Measurements from ENCODE around the gene ZBTB40.

Gene ZBTB40

DNA sequence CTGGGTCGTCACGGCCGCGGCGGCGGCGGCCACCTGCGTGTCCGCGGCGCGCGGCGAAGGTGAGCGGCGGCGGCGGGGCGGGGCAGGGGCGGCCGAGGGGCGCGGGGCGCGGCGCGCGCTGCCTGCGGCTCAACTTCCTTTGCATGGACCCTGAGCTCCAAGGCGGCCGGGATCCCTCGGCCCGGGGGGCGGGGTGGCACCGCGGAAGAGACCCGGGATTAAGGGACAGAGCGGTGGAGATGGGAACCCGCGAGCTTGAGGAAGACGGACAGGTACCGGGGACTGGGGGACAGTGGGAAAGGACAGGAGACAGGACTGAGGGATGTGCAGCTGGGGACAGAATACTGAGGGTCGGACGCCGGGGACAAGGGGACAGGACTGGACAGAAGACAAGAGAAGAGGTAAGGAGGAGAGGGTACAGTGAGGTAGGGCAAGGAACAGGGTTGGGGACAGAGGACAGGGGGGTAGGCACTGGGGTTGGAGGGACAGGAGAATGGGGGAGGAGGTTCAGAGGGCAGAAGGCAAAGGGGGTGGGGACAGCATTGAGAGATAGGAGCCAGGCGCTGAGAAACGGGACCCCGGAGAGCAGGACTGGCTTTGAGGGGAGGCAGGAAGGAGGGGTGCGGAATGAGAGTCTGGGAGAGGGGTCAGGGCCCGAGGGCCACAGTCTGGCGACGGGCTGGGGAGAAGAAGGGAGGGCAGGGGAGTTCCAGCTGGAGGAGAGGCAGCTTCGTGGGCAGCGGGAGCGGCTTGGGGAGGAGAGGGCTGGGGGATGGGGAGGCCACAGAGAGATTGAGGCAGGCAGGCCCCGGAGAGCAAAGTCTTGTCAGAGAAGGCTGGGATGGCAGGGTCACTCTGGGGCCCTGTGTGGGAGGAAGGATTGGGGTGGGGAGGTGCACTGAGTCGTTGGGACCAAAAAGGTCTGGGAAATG is 112.3 kb downstream of the ZBTB40 start:
- DNase-seq = no peak

DNA sequence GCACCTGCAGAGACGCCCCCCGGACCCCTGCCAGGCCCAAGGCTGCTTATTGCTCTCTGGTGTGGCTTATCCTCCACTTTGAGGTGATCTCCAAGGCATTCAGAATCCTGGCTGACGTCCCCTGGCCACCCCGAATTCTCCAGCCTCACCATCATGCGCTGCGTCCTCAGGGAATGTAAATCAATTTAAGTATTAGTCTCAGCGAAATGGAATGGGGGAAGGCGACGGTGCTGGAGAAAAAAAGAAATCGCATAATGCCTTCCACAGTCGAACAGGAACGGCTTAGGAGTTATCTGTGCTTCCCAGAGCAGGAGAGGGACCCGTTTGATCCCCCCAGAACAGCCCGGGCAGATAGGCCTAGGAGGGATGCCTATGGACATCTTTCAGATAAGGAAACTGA is 114.5 kb downstream of the ZBTB40 start:
- no peak for DNase-seq

DNA sequence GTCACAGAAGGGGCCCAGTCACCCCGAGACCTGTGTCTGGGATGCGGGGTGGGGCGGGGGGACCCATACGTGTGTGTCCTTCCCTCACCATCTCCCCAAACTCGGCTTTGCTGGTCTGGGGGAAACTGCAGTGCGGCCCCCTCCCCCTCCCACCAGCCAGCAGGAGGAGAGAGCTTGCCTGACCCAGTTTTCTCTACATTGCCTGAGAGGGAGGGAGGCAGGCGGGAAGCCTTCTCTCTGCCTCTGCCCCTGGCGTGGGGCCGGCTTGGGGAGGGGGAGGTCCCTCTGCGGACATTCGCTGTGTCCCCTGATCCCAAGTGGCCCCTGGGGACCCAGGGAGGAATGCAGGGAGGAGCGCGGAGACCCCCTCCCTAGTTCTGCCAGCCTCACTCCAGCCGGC is 115.5 kb downstream of the ZBTB40 start:
- DNase-seq = no peak

DNA sequence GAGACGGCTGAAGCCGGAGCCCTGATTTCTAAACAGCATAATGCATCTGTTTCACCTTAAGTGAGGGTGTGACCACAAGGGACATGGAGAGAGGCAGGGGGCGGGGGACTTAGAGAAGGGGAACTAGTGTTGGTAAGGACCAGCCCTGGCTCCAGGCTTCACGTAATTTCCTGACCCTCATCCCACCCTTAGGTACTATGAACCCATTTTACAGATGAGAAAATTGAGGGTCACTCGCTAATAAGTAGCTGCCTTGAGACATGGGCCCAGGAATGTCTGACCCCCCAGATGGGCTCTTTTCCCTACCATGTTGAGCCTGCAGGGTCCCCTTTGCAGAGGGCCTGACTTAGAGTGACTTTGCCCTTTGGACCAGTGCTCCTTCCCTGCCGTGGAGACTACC is 116.3 kb downstream of the ZBTB40 start:
- no peak for DNase-seq

DNA sequence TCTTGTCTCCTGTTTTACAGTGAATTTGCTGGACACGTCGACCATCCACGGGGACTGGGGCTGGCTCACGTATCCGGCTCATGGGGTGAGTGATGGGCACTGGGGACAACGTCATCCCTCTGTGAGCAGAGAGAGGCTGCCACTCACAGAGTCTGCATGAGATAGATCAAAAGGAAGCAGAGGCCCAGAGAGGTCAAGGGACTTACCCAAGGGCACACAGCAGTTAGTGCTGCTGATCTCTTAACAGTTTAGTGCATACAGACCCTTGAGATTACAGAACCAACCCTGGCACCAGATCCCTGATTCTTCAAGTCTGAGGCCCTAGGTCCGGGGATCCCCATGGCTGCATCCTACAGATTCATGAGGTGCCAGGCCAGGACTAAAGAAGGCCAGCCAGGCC is 117.6 kb downstream of the ZBTB40 start:
- DNase-seq = no peak

DNA sequence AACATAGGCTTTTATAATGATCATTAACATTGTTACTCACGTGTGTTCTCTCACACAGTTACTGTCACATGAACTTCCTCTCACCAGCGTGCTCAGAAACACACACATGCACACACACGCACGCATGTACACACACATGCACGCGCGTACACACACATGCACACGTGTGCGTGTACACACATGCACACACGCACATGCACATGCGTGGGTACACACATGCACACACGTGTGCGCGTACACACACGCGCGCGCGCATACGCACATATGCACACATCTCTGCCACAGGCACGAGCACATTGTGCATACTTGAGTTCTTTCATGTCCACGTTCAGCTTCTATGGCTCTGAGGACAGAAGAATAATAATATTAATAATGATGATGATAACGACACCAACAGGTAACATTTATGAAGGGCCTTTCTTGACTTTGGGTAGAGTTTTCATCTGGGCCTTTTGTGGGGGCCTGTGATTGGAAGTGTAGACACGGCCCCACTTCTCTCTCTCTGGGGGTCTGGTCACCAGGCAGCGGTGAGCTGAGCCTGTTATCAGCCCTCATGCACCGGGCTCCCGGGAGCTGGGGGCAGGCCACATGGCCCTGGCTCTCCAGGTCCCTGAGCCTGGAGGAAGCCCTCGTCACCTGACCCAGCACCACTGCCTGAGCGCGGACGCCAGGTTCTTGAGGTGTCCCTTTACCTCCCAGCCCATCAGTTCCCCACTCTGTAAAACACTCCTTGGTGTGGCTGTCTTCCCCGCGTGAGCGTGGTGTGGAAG is 118.7 kb downstream of the ZBTB40 start:
- no peak for DNase-seq

DNA sequence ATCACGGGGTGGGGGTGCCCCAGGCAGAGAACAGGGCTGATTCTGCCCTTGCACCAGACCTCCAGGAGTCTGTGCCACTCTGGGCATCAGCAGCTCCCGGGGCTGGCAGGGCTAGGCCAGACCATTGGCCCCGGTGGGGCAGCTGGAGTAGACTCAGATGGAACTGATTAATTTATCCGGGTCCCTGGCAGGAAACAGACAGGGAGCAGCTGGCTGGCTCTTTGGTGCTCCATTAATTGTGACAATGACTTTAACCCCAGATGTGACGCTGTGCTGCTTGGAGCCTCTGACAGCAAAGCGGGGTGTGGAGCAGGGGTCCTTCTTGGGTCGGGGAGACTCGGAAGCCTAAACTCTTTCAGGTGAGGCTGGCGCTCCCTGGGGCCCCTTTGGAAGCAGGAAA is 121.2 kb downstream of the ZBTB40 start:
- DNase-seq = no peak

DNA sequence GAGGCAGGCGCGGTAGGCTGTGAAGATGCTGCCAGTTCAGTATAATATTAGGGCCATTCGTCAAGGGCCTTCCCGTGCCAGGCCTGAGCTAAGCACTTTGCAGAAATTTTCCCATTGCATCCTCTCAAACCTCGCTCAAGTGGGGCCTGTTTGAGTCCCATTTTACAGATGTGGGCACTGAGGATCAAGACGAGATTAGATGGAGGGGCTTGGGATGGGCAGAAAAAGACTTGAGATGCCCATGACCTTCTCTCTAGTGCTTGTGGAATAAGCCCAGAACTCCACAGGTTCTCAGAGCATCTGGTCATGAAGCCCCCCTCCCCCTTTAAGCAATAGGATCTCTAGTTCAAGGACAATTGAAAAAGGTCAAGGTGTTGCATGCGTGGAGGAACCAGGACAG is 121.6 kb downstream of the ZBTB40 start:
- no peak for DNase-seq

DNA sequence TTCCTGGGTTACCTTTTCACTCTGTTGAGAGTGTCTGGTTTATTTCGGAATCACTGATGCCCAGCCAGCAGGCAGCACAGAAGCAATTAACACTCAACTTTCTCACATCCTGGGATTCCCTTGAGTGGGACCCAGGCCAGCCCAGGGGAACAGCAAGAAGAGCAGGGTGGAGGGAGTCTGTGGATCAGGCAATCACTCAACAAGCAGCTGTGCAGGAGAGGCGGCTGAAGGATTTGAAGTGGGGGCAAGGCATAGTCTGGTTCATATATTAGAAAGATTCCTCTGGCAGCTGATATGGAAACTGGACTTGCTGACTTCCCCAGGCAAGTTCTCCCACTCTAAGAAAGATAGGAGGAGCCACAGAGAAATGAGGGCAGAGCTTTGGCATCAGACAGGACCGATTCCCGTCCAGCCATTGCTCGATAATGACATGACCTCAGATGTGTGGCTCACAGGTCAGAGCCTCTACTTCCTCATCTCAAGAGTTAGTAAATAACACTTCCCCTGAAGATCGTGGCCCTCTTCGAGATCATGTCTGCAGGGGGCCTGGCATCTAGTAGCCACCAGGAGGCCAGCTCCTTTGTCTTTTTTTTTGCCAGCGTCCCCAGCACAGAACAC is 124.0 kb downstream of the ZBTB40 start:
- DNase-seq = no peak

DNA sequence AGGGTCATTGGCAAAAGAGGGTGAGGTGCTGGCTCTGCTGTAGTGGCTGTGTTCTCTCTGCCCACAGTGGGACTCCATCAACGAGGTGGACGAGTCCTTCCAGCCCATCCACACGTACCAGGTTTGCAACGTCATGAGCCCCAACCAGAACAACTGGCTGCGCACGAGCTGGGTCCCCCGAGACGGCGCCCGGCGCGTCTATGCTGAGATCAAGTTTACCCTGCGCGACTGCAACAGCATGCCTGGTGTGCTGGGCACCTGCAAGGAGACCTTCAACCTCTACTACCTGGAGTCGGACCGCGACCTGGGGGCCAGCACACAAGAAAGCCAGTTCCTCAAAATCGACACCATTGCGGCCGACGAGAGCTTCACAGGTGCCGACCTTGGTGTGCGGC is 124.5 kb downstream of the ZBTB40 start:
- DNase-seq = no peak

DNA sequence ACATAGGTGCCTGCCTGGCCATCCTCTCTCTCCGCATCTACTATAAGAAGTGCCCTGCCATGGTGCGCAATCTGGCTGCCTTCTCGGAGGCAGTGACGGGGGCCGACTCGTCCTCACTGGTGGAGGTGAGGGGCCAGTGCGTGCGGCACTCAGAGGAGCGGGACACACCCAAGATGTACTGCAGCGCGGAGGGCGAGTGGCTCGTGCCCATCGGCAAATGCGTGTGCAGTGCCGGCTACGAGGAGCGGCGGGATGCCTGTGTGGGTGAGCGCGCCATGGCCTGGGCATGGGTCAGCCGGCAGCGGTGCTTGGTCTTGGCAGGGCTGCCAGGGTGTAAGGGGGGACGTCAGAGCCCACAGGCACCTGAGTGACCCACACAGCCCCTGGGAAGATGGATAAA is 125.0 kb downstream of the ZBTB40 start:
- no peak for DNase-seq

DNA sequence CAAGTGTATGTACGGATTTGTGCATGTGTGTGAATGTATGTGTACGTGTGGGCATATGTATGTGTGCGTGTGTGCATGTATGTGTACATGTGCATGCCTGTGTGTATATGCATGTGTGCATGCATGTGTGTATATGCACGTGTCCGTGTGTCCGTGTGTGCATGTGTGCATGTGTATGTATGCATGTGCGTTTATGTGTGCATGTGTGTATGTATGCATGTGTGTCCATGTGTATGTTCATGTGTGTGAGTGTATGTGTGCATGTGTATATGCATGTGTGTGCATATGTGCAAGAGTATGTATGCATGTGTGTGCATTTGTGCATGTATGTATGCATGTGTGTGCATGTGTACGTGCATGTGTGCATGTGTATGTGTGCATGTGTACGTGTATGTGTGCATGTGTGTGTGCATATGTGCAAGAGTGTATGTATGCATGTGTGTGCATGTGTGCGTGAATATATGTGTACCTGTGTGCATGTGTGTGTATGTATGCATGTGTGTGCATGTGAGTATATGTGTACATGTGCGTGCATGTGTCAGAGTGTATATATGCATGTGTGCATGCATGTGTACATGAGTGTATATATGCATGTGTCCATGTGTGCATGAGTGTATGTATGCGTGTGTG is 127.2 kb downstream of the ZBTB40 start:
- no peak for DNase-seq

DNA sequence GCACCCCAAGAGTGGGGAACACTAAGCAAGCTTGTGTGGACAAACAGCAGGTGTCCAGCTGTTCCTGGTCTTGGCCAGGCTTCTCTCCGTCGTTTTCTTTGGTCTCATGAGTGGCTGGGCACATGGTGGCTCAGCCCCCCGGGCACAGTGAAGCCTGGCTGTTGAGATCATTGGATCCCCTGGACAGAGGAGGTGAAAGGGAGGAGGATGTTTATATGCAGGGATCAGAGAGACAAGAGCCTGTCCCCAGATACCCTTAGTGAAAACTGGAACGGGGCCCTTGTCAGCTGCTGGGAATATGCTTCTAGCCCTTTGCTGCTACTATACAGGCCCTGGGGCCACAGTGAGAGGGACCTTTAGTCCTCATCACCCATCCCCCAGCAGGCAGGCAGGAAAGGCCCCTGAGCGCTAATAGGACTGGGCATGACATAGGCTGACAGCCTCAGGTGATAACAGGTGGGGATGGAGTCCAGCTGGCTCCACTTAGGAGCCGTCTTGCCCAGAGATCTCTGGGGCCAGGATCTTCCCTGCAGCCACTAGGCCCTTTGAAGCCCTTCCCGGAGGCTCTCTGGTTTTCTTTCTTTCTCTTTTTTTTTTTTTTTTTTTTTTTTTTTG is 128.0 kb downstream of the ZBTB40 start:
- DNase-seq = no peak
